OCI-LY3 (cell line): Measurements from ENCODE around the gene VAV2.

Source experiments
- H2AFZ ChIP-seq: fragments of 200-600, 300-600 bp; shearing (Covaris generic); 2 replicates; pipeline ENCODE4 v1.6.0; 2014; ENCODE audit warnings: antibody characterized with exemption, low read depth, low read length
- H3K27ac ChIP-seq: fragments of 200-600, 300-600 bp; sonication (generic); 2 replicates; pipeline ENCODE4 v1.5.1; 2014; ENCODE audit warnings: mild to moderate bottlenecking, low read length, moderate library complexity, mixed read lengths
- H3K27me3 ChIP-seq: fragments of 200-600, 300-600 bp; sonication (generic); 2 replicates; pipeline ENCODE4 v1.6.1; 2014; ENCODE audit warnings: low read depth, low read length, mixed read lengths
- H3K36me3 ChIP-seq: fragments of 200-600, 300-600 bp; sonication (generic); replicated peaks from 2 replicates; pipeline ENCODE3; 2014; ENCODE audit warnings: low read depth, low read length, mixed read lengths
- H3K4me1 ChIP-seq: fragments of 300-600, 200-600 bp; sonication (generic); 2 replicates; pipeline ENCODE4 v1.6.1; 2014; ENCODE audit warnings: low read length, mixed read lengths
- H3K4me2 ChIP-seq: fragments of 200-600, 300-600 bp; sonication (generic); 2 replicates; pipeline ENCODE4 v1.6.1; 2014; ENCODE audit warnings: low read length, mixed read lengths
- H3K4me3 ChIP-seq: fragments of 300-600, 200-600 bp; sonication (generic); 2 replicates; pipeline ENCODE4 v1.5.1; 2014; ENCODE audit warnings: antibody characterized with exemption, mild to moderate bottlenecking, low read length, moderate library complexity
- H3K79me2 ChIP-seq: fragments of 300-600, 200-600 bp; shearing (Covaris generic); 2 replicates; pipeline ENCODE4 v1.6.1; 2014; ENCODE audit warnings: mild to moderate bottlenecking, low read length, mixed read lengths
- H3K9ac ChIP-seq: fragments of 300-600, 200-600 bp; shearing (Covaris generic); 2 replicates; pipeline ENCODE4 v1.6.0; 2014; ENCODE audit warnings: mild to moderate bottlenecking, low read length, moderate library complexity
- H3K9me3 ChIP-seq: fragments of 200-600, 300-600 bp; shearing (Covaris generic); 2 replicates; pipeline ENCODE4 v1.6.1; 2014; ENCODE audit warnings: low read length, mixed read lengths; ENCODE audit not compliant: insufficient read depth
- H4K20me1 ChIP-seq: fragments of 200-600, 300-600 bp; sonication (generic); 2 replicates; pipeline ENCODE4 v1.6.1; 2016; ENCODE audit warnings: low read length, mixed read lengths; ENCODE audit not compliant: insufficient read depth
- EZH2phosphoT487 ChIP-seq: fragments of 200-600 bp; shearing (Covaris generic); IDR thresholded peaks from 2 replicates; pipeline ENCODE4 v1.6.1; 2018; ENCODE audit warnings: antibody characterized with exemption, mixed run types, low read depth
- TF ChIP-seq, protein P1 (sequence below): fragments of 200-600, 300-600 bp; sonication (generic); IDR thresholded peaks from 2 replicates; pipeline ENCODE4 v1.5.1; 2014; ENCODE audit warnings: antibody characterized with exemption, low read length, low read depth

The VAV2 gene

DNA sequence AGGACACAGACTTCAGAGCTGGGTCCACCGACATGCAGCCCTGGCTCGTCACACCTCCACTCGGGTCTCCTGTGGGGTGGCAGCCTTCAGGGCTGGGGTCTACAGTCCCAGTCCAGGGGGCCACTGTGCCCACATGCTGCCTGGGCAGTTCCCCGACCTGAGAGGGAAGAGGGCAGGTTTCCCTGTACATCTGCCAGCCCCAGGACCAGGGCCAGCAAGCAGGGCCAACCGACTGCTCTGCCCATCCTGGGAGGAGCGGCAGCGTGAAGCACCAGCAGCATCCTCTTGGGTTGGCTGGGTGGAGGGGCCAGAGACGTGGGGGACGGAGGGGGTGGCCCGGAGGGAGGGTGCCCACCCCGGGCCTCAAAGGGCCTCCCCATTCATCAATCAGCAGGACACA lies 133.4 kb downstream of the VAV2 start:
- Histone ChIP-seq H3K4me3 (no peak overlapping the region), H3K79me2 (peaks cover 39% of the 10 kb centered on the region), H3K9ac (no peak overlapping the region), H3K36me3 (peaks cover 8% of the 10 kb centered on the region), H3K9me3 (no peaks in the 10 kb centered on the region), H2AFZ (no peak overlapping the region), H4K20me1 (peaks cover 68% of the 10 kb centered on the region), H3K4me2 (no peak overlapping the region), H3K4me1 (no peaks in the 10 kb centered on the region), H3K27me3 (no peaks in the 10 kb centered on the region), H3K27ac (no peak overlapping the region)
- TF ChIP-seq, protein P1, sequence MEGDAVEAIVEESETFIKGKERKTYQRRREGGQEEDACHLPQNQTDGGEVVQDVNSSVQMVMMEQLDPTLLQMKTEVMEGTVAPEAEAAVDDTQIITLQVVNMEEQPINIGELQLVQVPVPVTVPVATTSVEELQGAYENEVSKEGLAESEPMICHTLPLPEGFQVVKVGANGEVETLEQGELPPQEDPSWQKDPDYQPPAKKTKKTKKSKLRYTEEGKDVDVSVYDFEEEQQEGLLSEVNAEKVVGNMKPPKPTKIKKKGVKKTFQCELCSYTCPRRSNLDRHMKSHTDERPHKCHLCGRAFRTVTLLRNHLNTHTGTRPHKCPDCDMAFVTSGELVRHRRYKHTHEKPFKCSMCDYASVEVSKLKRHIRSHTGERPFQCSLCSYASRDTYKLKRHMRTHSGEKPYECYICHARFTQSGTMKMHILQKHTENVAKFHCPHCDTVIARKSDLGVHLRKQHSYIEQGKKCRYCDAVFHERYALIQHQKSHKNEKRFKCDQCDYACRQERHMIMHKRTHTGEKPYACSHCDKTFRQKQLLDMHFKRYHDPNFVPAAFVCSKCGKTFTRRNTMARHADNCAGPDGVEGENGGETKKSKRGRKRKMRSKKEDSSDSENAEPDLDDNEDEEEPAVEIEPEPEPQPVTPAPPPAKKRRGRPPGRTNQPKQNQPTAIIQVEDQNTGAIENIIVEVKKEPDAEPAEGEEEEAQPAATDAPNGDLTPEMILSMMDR, result no peak
- no peak for TF ChIP-seq EZH2phosphoT487

DNA sequence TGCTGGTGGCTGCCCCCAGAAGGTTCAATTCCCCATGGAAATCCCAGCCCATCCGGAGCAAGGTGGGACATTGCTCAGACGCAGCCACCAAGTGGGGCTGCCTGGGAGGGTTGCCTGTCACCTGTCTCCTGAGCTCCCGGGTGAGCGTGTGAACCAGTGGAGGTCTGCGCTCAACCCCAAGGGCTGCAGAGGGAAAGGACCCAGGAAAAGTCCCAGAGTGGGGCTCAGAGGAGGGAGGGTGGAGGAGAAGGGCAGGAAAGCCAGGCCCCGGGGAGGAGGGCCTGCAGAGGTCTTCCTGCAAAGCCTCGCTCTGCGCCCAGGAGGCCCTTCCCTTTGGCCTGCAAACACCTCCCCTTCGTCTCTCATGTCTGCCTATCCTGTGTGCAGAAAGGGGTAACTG lies 134.5 kb downstream of the VAV2 start:
- H2AFZ ChIP-seq, result no peak overlapping the region
- TF ChIP-seq, protein P1, result no peak
- TF ChIP-seq EZH2phosphoT487, result no peak

DNA sequence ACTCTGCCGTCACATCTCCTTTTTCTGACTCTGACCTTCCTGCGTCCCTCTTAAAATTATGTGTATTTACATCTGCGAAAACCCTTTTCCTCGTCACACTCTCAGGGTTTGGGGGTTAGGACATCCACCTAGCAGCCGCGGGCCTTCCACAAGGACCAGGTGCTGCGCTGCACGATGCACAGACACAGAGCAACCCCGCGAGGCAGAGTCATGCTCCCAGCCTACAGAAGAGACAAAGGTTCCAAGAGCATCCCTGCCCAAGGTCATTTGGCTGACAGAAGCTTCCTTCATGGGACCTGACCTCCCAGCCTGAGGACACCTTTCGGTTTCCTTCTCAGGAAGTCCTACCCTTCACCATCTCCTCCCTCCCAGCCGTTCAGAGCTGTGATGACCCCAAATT lies 135.3 kb downstream of the VAV2 start:
- Histone ChIP-seq H3K4me3 (no peak overlapping the region), H3K79me2 (peaks cover 29% of the 10 kb centered on the region), H3K27ac (no peak overlapping the region), H2AFZ (no peak overlapping the region), H3K9ac (no peak overlapping the region), H3K27me3 (no peaks in the 10 kb centered on the region), H3K4me2 (no peak overlapping the region), H4K20me1 (peaks cover 68% of the 10 kb centered on the region), H3K4me1 (no peaks in the 10 kb centered on the region), H3K36me3 (peaks cover 8% of the 10 kb centered on the region), H3K9me3 (no peaks in the 10 kb centered on the region)
- no peak for TF ChIP-seq EZH2phosphoT487
- TF ChIP-seq, protein P1, result no peak

More for the DNA sequence above, 134.5 kb downstream of the VAV2 start:
- peaks cover 35% of the 10 kb centered on the region for H3K79me2 ChIP-seq
- no peaks in the 10 kb centered on the region for H3K9me3 ChIP-seq
- peaks cover 8% of the 10 kb centered on the region for H3K36me3 ChIP-seq
- H3K4me2 ChIP-seq, result no peak overlapping the region
- no peak overlapping the region for H3K4me3 ChIP-seq
- no peak overlapping the region for H3K9ac ChIP-seq
- no peak overlapping the region for H3K27ac ChIP-seq
- no peaks in the 10 kb centered on the region for H3K4me1 ChIP-seq
- H4K20me1 ChIP-seq, result peaks cover 68% of the 10 kb centered on the region
- H3K27me3 ChIP-seq, result no peaks in the 10 kb centered on the region

DNA sequence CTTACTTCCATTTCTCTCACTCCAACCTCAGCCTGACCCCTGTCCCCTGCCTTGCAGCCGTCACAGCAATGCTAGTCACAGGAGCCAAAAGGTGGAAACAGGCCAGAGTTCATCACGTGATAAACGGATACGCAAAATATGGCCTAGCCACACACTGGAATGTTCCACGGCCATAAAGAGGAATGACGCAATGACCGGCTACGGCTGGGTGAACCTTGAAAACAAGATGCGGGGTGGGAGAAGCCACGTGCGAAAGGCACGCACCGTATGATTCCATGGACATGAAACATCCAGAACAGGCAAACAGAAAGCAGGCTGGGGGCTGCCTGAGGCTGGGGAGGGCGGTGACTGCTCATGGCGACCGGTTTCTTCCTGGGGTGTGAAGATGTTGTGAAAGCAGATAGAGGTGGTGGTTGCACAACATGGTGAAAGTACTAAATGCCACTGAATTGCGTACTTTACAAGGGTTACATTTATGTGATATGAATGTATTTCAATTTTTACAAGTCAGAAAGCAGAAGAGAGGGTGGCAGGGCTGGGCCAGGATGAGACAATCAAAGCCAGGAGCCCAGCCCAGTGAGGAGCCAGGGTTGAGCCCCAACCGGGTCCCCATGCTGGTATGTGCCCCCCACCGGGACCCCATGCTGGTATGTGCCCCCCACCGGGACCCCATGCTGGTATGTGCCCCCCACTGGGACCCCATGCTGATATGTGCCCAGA lies 136.2 kb downstream of the VAV2 start:
- no peak overlapping the region for H3K4me2 ChIP-seq
- H3K27me3 ChIP-seq, result no peaks in the 10 kb centered on the region
- H3K9me3 ChIP-seq, result no peaks in the 10 kb centered on the region
- peaks cover 68% of the 10 kb centered on the region for H4K20me1 ChIP-seq
- H3K4me3 ChIP-seq, result no peak overlapping the region
- no peak overlapping the region for H3K27ac ChIP-seq
- no peak overlapping the region for H3K9ac ChIP-seq
- no peak overlapping the region for H2AFZ ChIP-seq
- TF ChIP-seq, protein P1, result no peak
- no peak for TF ChIP-seq EZH2phosphoT487
- no peaks in the 10 kb centered on the region for H3K4me1 ChIP-seq
- H3K36me3 ChIP-seq, result peaks cover 3% of the 10 kb centered on the region
- peaks cover 37% of the 10 kb centered on the region for H3K79me2 ChIP-seq
